Subcutaneous abdominal adipose tissue (tissue), 5 donors: ENCODE measurements around the gene CORO1A.
"Not testable (repeated sequence)": the region's sequence is repeated elsewhere in the genome, so short reads cannot be mapped to it uniquely, and the experiment has no call there.

Experiments used
- H3K27ac ChIP-seq: one replicate; pipeline ENCODE4 v1.7.0; 2013; ENCODE audit warnings: low read depth, mild to moderate bottlenecking, inconsistent platforms, low read length, moderate library complexity
- H3K27me3 ChIP-seq, 5 donors: one replicate each; pipeline ENCODE4 v1.7.0; 2013; ENCODE audit warnings: low read length in 5 of 5, inconsistent platforms in 1 of 5; ENCODE audit not compliant: control insufficient read depth in 5 of 5, insufficient read depth in 4 of 5
- H3K36me3 ChIP-seq, 5 donors: one replicate each; pipeline ENCODE4 v1.7.0; 2013; ENCODE audit warnings: low read length in 5 of 5; ENCODE audit not compliant: control insufficient read depth in 5 of 5, insufficient read depth in 5 of 5
- H3K4me1 ChIP-seq, 5 donors: one replicate each; pipeline ENCODE4 v1.7.0; 2013; ENCODE audit warnings: low read length in 5 of 5, mild to moderate bottlenecking in 3 of 5, moderate library complexity in 1 of 5; ENCODE audit not compliant: control insufficient read depth in 5 of 5, insufficient read depth in 5 of 5
- H3K4me3 ChIP-seq, 5 donors: one replicate each; pipeline ENCODE4 v1.7.0; 2013; ENCODE audit warnings: low read length in 5 of 5, low read depth in 1 of 5
- H3K9ac ChIP-seq, 5 donors: one replicate each; pipeline ENCODE4 v1.7.0; 2013; ENCODE audit warnings: low read length in 5 of 5, mild to moderate bottlenecking in 4 of 5, moderate library complexity in 3 of 5
- H3K9me3 ChIP-seq, 5 donors: one replicate each; pipeline ENCODE4 v1.7.0; 2013; ENCODE audit warnings: low read length in 5 of 5; ENCODE audit not compliant: control insufficient read depth in 5 of 5
- donor health status: healthy.
- donor health status: healthy.
- donor health status: healthy.
- donor health status: healthy.
- donor health status: healthy.

The CORO1A gene

DNA sequence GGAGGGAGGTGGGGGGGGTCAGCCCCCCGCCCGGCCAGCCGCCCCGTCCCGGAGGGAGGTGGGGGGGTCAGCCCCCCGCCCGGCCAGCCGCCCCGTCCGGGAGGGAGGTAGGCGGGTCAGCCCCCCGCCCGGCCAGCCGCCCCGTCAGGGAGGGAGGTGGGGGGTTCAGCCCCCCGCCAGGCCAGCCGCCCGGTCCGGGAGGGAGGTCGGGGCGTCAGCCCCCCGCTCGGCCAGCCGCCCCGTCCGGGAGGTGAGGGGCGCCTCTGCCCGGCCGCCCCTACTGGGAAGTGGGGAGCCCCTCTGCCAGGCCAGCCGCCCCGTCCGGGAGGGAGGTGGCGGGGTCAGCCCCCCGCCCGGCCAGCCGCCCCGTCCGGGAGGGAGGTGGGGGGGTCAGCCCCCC lies 14.0 kb upstream of the CORO1A start:
- not testable (repeated sequence) for H3K27me3 ChIP-seq, H3K9me3 ChIP-seq

DNA sequence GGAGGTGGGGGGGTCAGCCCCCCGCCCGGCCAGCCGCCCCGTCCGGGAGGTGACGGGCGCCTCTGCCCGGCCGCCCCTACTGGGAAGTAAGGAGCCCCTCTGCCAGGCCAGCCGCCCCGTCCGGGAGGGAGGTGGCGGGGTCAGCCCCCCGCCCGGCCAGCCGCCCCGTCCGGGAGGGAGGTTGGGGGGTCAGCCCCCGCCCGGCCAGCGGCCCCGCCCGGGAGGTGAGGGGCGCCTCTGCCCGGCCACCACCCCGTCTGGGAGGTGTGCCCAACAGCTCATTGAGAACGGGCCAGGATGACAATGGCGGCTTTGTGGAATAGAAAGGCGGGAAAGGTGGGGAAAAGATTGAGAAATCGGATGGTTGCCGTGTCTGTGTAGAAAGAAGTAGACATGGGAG lies 13.3 kb upstream of the CORO1A start:
- not testable (repeated sequence) for H3K27ac ChIP-seq, H3K36me3 ChIP-seq, H3K4me1 ChIP-seq, H3K27me3 ChIP-seq, H3K9me3 ChIP-seq, H3K9ac ChIP-seq, H3K4me3 ChIP-seq

More for the DNA sequence above, 14.0 kb upstream of the CORO1A start:
- H3K4me3 ChIP-seq, H3K36me3 ChIP-seq, H3K27ac ChIP-seq, H3K9ac ChIP-seq, H3K4me1 ChIP-seq: not testable (repeated sequence)

DNA sequence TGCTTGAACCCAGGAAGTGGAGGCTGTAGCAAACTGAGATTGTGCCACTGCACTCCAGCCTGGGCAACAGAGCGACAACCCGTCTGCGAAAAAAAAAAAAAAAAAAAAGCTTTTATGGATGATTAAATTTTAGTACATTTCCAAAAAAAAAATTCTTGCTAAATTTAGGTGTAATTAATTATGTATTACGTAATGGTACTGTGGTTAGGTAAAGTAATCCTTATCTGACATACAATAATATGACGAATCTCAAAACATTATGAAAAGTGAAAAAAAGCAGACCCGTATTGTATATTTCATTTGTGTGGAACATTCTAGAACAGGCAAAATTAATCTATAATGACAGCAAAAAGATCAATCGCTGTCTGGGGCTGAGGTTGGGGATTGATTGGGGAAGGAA lies 10.3 kb upstream of the CORO1A start:
- Histone ChIP-seq H3K9me3 (no peaks in the 10 kb centered on the region), H3K4me1 (no peaks in the 10 kb centered on the region), H3K27ac (no peak overlapping the region), H3K4me3 (no peak overlapping the region), H3K9ac (no peak overlapping the region), H3K27me3 (no peaks in the 10 kb centered on the region), H3K36me3 (no peaks in the 10 kb centered on the region)

DNA sequence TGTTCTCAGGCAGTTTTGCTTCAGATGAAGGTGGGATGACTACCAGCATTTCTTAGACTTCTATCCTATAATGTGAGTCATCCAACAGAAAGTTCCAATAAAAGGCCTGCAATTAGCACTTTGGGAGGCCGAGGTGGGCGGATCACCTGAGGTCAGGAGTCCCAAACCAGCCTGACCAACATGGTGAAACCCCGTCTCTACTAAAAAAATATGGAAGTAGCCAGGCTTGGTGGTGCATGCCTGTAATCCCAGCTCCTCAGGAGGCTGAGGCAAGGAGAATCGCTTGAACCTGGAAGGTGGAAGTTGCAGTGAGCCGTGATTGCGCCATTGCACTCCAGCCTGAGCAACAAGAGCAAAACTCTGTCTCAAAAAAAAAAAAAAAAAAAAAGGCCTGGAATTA lies 6.5 kb upstream of the CORO1A start:
- not testable (repeated sequence) for H3K9me3 ChIP-seq, H3K27ac ChIP-seq, H3K36me3 ChIP-seq, H3K9ac ChIP-seq, H3K4me1 ChIP-seq, H3K4me3 ChIP-seq, H3K27me3 ChIP-seq

DNA sequence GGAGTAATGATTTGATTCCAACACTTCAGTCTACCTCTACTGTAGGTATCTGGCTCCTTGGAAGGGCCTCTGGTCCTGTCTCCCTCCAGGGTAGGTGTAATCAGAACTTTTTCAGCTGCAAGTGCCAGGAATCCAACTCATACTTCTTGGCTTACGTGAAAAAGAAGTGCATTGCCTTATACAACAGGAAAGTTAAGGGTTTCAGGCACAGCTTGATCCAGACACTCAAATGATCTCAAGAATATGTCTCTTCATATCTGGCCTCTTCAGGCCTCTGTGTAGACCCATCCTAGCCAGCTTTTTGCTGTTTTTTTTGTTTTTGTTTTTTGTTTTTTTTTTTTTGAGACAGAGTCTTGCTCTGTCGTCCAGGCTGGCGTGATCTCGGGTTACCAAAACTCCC lies 4.2 kb upstream of the CORO1A start:
- no peak overlapping the region for H3K4me3 ChIP-seq
- H3K27ac ChIP-seq = no peak overlapping the region
- H3K9me3 ChIP-seq = no peaks in the 10 kb centered on the region
- no peaks in the 10 kb centered on the region for H3K36me3 ChIP-seq
- H3K4me1 ChIP-seq = peaks cover 0 to 13% (median 11%) of the 10 kb centered on the region in 5 donors
- no peak overlapping the region for H3K9ac ChIP-seq
- H3K27me3 ChIP-seq = no peaks in the 10 kb centered on the region

DNA sequence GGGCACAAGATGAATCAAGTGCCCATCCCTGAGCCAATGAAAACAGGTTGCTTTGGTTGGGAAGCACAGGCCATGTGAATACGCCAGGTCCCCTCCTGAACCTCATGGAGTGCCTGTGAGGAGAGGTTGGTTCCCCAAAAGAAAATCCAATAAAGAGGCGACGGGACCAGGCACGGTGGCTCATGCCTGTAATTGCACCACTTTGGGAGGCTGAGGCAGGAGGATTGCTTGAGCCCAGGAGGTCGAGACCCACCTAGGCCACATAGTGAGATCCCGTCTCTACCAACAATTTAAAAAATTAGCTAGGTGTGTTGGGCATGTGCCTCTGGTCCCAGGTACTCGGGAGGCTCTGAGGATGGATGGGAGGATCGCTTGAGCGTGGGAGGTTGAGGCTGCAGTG lies 3.5 kb upstream of the CORO1A start:
- Histone ChIP-seq H3K4me1 (peaks cover 0 to 21% (median 15%) of the 10 kb centered on the region in 5 donors), H3K27me3 (no peaks in the 10 kb centered on the region), H3K27ac (no peak overlapping the region), H3K9ac (no peak overlapping the region), H3K36me3 (no peaks in the 10 kb centered on the region), H3K9me3 (no peaks in the 10 kb centered on the region), H3K4me3 (no peak overlapping the region)

DNA sequence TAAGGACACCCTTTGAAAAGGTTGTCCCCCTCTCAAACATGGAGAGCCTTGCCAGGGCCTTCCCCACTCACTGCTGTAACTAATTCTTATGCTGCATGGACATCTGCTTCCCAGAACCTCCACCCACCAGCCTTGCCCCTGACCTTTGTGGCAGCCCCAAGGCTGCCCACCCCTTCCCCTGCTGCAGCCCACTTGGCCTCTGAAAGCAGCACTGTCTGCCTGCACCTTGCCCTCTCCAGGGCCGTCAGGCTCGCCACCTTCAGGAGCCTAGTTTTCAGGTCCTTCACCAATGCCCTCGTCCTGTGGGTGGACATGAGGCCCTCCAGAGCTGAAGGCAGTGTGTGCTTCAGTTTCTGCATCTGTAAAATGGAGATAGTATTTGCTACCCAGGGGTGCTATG lies 2.7 kb upstream of the CORO1A start:
- no peak overlapping the region for H3K4me3 ChIP-seq

DNA sequence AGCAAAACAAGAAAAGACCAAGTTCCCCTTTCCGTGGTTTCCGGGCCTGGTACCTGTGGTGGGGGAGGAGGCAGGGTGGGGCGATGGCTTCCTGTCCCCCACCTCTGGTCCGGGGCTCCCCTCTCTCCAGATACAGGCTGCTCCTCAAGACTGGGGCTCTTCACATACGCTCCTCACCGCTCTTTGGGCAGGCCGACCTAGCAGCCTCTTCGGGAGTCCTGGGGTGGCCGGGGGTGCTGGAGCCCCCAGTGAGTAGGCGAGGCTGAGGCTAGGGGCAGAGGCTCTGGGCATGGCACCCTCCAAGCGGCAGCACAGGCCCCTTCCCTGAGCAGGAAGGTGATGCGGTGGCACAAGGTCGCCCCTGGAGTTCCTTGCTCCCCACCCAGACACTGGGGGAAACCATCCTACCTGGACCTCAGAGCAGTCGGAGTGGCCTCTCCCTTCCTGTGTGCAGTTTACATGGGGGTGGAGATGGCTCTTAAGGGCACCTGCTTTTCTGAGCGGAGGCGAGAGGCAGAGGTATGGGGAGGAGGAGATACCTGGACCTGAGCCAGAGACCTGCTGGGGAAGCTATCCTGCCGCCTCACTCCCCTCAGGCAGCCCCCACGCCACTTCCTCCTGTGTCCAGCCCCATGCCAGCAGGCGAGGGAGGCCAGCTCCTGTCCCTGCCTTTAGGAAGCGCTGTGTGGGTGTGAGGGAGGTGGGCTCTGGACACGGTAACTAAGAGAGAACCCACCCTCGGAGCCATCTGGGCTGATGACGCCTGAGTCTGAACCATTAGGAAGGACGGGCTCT lies 891 bp downstream of the CORO1A start:
- H3K9ac ChIP-seq = peak overlapping the region in 2 of 5 donors; percentile 48 to 69
- H3K36me3 ChIP-seq = peaks cover 0 to 3% (median 0%) of the 10 kb centered on the region in 5 donors
- no peaks in the 10 kb centered on the region for H3K27me3 ChIP-seq
- peaks cover 0 to 47% (median 29%) of the 10 kb centered on the region in 5 donors for H3K4me1 ChIP-seq
- no peaks in the 10 kb centered on the region for H3K9me3 ChIP-seq
- H3K4me3 ChIP-seq = peak overlapping the region; percentile 33 to 74 (median 33)
- no peak overlapping the region for H3K27ac ChIP-seq

More for the DNA sequence above, 2.7 kb upstream of the CORO1A start:
- Histone ChIP-seq H3K4me1 (peaks cover 0 to 29% (median 17%) of the 10 kb centered on the region in 5 donors), H3K27ac (no peak overlapping the region), H3K9ac (no peak overlapping the region), H3K9me3 (no peaks in the 10 kb centered on the region), H3K36me3 (no peaks in the 10 kb centered on the region), H3K27me3 (no peaks in the 10 kb centered on the region)

DNA sequence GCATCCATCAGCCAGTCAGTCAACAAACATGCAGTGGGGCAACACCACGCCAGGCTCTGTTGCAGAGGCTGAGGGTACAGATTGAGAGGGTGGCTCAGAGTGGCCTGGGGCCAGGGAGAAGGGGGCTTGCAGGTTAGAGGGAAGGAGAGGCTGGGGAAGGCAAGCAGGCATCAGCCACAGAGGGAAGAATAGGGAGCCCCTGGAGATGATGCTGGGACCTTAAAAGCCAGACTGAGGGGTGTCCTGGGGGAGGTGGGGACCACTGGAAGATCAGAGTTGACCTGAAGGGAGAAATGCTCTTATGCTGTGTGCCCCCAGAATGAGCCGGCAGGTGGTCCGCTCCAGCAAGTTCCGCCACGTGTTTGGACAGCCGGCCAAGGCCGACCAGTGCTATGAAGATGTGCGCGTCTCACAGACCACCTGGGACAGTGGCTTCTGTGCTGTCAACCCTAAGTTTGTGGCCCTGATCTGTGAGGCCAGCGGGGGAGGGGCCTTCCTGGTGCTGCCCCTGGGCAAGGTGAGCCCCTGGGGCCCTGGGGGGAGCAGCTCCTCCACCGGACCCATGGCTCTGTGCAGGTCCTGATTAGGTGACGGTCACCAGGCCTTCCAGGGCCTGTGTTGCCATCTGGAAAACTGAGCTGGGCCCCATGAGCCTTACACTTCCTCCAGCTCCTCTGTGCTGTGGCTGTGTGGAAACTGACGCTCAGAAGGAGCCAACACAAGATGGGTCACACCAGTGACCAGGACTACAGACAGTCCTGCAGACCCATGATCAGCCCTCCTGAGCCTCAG lies 1.7 kb downstream of the CORO1A start:
- H3K4me1 ChIP-seq = peaks cover 0 to 47% (median 29%) of the 10 kb centered on the region in 5 donors
- peak overlapping the region in 4 of 5 donors; percentile 33 to 74 (median 53) for H3K4me3 ChIP-seq
- H3K27ac ChIP-seq = no peak overlapping the region
- no peaks in the 10 kb centered on the region for H3K9me3 ChIP-seq
- H3K27me3 ChIP-seq = no peaks in the 10 kb centered on the region
- peaks cover 0 to 3% (median 0%) of the 10 kb centered on the region in 5 donors for H3K36me3 ChIP-seq
- peak overlapping the region in 1 of 5 donors; percentile 28 for H3K9ac ChIP-seq
